ENCODE data around the gene IL12A.

IL12A gene

GRCh38 chr3:160027541-160028195 lies 39.0 kb downstream of the IL12A start:
- DNase-seq (ENCODE audit: low read depth in 3 of 3), result no peak

- DNase-seq (ENCODE audit: low read depth in 3 of 3), result no peak
Observed at GRCh38 chr3:160035757-160036156, 47.1 kb downstream of the IL12A start.

GRCh38 chr3:160038862-160039562 lies 50.4 kb downstream of the IL12A start:
- no peak for DNase-seq (ENCODE audit: low read depth in 3 of 3)

GRCh38 chr3:160040181-160040580 lies 51.5 kb downstream of the IL12A start:
- DNase-seq (ENCODE audit: low read depth in 3 of 3), result no peak

GRCh38 chr3:160041465-160041864 lies 52.8 kb downstream of the IL12A start:
- DNase-seq (ENCODE audit: low read depth in 3 of 3), result no peak

- no peak for DNase-seq (ENCODE audit: low read depth in 3 of 3)
Observed at GRCh38 chr3:160044121-160044520, 55.5 kb downstream of the IL12A start.
